Hepatocyte (in vitro differentiated cells): ENCODE results near the gene NR3C2. TPM values are rescaled to one million over a fixed set of nuclear protein-coding genes. Genes with fewer than 3 reads are reported as not detected.

Source experiments
- DNase-seq: peaks from one replicate; pipeline ENCODE4 v3.0.0-alpha.2; 2016; ENCODE audit warnings: low spot score
- H2AFZ ChIP-seq: fragments of 200-600 bp; sonication (generic); 2 replicates; pipeline ENCODE4 v1.6.0; 2016; ENCODE audit warnings: antibody characterized with exemption, mild to moderate bottlenecking
- H3K27ac ChIP-seq: fragments of 200-600 bp; sonication (generic); 2 replicates; pipeline ENCODE4 v1.5.1; 2016; ENCODE audit warnings: mild to moderate bottlenecking
- H3K27me3 ChIP-seq: fragments of 200-600 bp; sonication (generic); 2 replicates; pipeline ENCODE4 v1.6.1; 2016
- H3K36me3 ChIP-seq: fragments of 200-600 bp; sonication (generic); replicated peaks from 2 replicates; pipeline ENCODE4 v1.5.1; 2016; ENCODE audit warnings: low read depth; ENCODE audit not compliant: insufficient read depth
- H3K4me1 ChIP-seq: fragments of 200-600 bp; sonication (generic); 2 replicates; pipeline ENCODE4 v1.5.1; 2016; ENCODE audit warnings: mild to moderate bottlenecking, moderate library complexity; ENCODE audit not compliant: insufficient read depth
- H3K4me2 ChIP-seq: fragments of 200-600 bp; sonication (generic); 2 replicates; pipeline ENCODE4 v1.6.0; 2016
- H3K4me3 ChIP-seq: fragments of 200-600 bp; sonication (generic); 2 replicates; pipeline ENCODE4 v1.5.1; 2016; ENCODE audit warnings: mild to moderate bottlenecking
- H3K79me2 ChIP-seq: fragments of 200-600 bp; sonication (generic); 2 replicates; pipeline ENCODE4 v1.6.0; 2017; ENCODE audit warnings: mild to moderate bottlenecking
- H3K9me2 ChIP-seq: fragments of 200-600 bp; sonication (generic); replicated peaks from 2 replicates; pipeline ENCODE4 v1.6.0; 2017; ENCODE audit warnings: mild to moderate bottlenecking; ENCODE audit not compliant: insufficient read depth
- H3K9me3 ChIP-seq: fragments of 200-600 bp; sonication (generic); 2 replicates; pipeline ENCODE4 v1.5.1; 2016; ENCODE audit warnings: low read depth, mild to moderate bottlenecking
- H4K20me1 ChIP-seq: fragments of 200-600 bp; sonication (generic); 2 replicates; pipeline ENCODE4 v1.6.0; 2016; ENCODE audit warnings: mild to moderate bottlenecking; ENCODE audit not compliant: insufficient read depth, poor library complexity, severe bottlenecking
- CTCF ChIP-seq: fragments of 200-600 bp; sonication (generic); IDR thresholded peaks from 2 replicates; pipeline ENCODE4 v1.5.1; 2016; ENCODE audit warnings: antibody characterized with exemption, mild to moderate bottlenecking; ENCODE audit not compliant: poor library complexity
- EZH2 ChIP-seq: fragments of 200-600 bp; sonication (generic); IDR thresholded peaks from 2 replicates; pipeline ENCODE4 v1.6.1; 2016; ENCODE audit warnings: antibody characterized with exemption, mild to moderate bottlenecking, borderline replicate concordance
- EZH2phosphoT487 ChIP-seq: fragments of 200-600 bp; sonication (generic); IDR thresholded peaks from one replicate; pipeline ENCODE4 v1.6.1; 2018; ENCODE audit warnings: antibody characterized with exemption, mild to moderate bottlenecking, low read depth, moderate library complexity; ENCODE audit not compliant: unreplicated experiment, severe bottlenecking
- WGBS: methylation state at CpG from one replicate; pipeline ENCODE4 v1.1.6; 2016; ENCODE audit warnings: low lambda C conversion rate; ENCODE audit errors: missing lambda C conversion rate; 5-methylcytosine and 5-hydroxymethylcytosine counted together
- polyA plus RNA-seq: library from polyadenylated mRNA; unstranded; fragments of >200 nt; fragmentation: Nextera tagmentation; extraction: Ambion mirVana; gene quantifications from 2 replicates; pipeline ENCODE4 v1.2.1, GENCODE V29; 2016
- total RNA-seq: library from RNA; depleted of rRNA; stranded (reverse); fragments of >200 nt; gene quantifications from 2 replicates; pipeline ENCODE4 v1.2.3, GENCODE V29; 2014

The NR3C2 gene
- total and polyA plus RNA-seq, 2 experiments from 2014 or later: 2.3 to 7.1 TPM

- Histone ChIP-seq H3K4me2 (no peak overlapping the region), H2AFZ (no peak overlapping the region), H3K9me3 (no peaks in the 10 kb centered on the region), H4K20me1 (no peaks in the 10 kb centered on the region), H3K4me1 (peaks cover 7% of the 10 kb centered on the region), H3K27ac (no peak overlapping the region), H3K27me3 (no peaks in the 10 kb centered on the region), H3K79me2 (no peaks in the 10 kb centered on the region), H3K9me2 (no peaks in the 10 kb centered on the region), H3K36me3 (no peaks in the 10 kb centered on the region), H3K4me3 (no peak overlapping the region)
- TF ChIP-seq CTCF: no peak
- no peak for TF ChIP-seq EZH2
- TF ChIP-seq EZH2phosphoT487: no peak
- 87% methylated on average over 4 of the region's 4 CpGs for WGBS
- no peak for DNase-seq
These were observed 213.2 kb downstream of the NR3C2 start for GRCh38 chr4:148229028-148229427.

GRCh38 chr4:148227147-148227546, 215.1 kb downstream of the NR3C2 start:
- H4K20me1 ChIP-seq: no peaks in the 10 kb centered on the region
- no peaks in the 10 kb centered on the region for H3K9me2 ChIP-seq
- H3K4me1 ChIP-seq: peaks cover 7% of the 10 kb centered on the region
- H2AFZ ChIP-seq: no peak overlapping the region
- H3K4me3 ChIP-seq: no peak overlapping the region
- H3K27me3 ChIP-seq: no peaks in the 10 kb centered on the region
- TF ChIP-seq EZH2phosphoT487 (no peak), CTCF (no peak), EZH2 (no peak)
- 95% methylated on average over 5 of the region's 5 CpGs for WGBS
- H3K4me2 ChIP-seq: no peak overlapping the region
- no peak for DNase-seq
- H3K27ac ChIP-seq: no peak overlapping the region
- no peaks in the 10 kb centered on the region for H3K36me3 ChIP-seq
- H3K9me3 ChIP-seq: no peaks in the 10 kb centered on the region
- H3K79me2 ChIP-seq: no peaks in the 10 kb centered on the region

GRCh38 chr4:148226341-148226740, 215.9 kb downstream of the NR3C2 start:
- H4K20me1 ChIP-seq: no peaks in the 10 kb centered on the region
- no peak for DNase-seq

More at GRCh38 chr4:148226341-148226740, 215.9 kb downstream of the NR3C2 start:
- Histone ChIP-seq H3K36me3 (no peaks in the 10 kb centered on the region), H3K9me2 (no peaks in the 10 kb centered on the region), H2AFZ (no peak overlapping the region), H3K9me3 (no peaks in the 10 kb centered on the region), H3K4me1 (peaks cover 7% of the 10 kb centered on the region), H3K4me2 (no peak overlapping the region), H3K27me3 (no peaks in the 10 kb centered on the region), H3K27ac (no peak overlapping the region), H3K79me2 (no peaks in the 10 kb centered on the region), H3K4me3 (no peak overlapping the region)
- 97% methylated on average over 1 of the region's 1 CpG for WGBS
- TF ChIP-seq EZH2 (no peak), CTCF (no peak)
